DND-41 (cell line): ENCODE data around the gene VIT.

Experiments
- ATAC-seq: fragments of 200-7000 bp; cut with Tn5 transposase; 3 replicates; pipeline ENCODE4 v1.9.1; 2021; ENCODE audit warnings: low read depth; ENCODE audit not compliant: insufficient read depth
- DNase-seq: peaks from one replicate; pipeline ENCODE4 v3.0.0-alpha.2; 2020
- H2AFZ ChIP-seq: 2 replicates; pipeline ENCODE4 v1.6.0; 2012; ENCODE audit warnings: low read depth, low read length
- H3K27ac ChIP-seq: 2 replicates; pipeline ENCODE4 v1.5.1; 2012; ENCODE audit warnings: low read length, inconsistent platforms
- H3K27me3 ChIP-seq: fragments of 200-600 bp; sonication (generic); 2 replicates; pipeline ENCODE4 v1.6.0; 2012; ENCODE audit warnings: low read length, mild to moderate bottlenecking, inconsistent platforms; ENCODE audit not compliant: insufficient read depth, poor library complexity
- H3K36me3 ChIP-seq: 2 replicates; pipeline ENCODE4 v1.5.1; 2012; ENCODE audit warnings: low read length, inconsistent platforms; ENCODE audit not compliant: insufficient read depth
- H3K4me1 ChIP-seq: 2 replicates; pipeline ENCODE4 v1.5.1; 2012; ENCODE audit warnings: mild to moderate bottlenecking, low read length; ENCODE audit not compliant: insufficient read depth
- H3K4me2 ChIP-seq: 2 replicates; pipeline ENCODE4 v1.6.0; 2012; ENCODE audit warnings: mild to moderate bottlenecking, moderate library complexity, low read length, inconsistent platforms; ENCODE audit not compliant: insufficient read depth
- H3K4me3 ChIP-seq, 2 experiments: fragments of 200-600 bp in 1 of 2; shearing (Covaris generic) in 1 of 2; 2 replicates each; pipeline ENCODE4 v1.5.1; 2012 to 2016; ENCODE audit warnings: inconsistent platforms in 2 of 2, low read length in 2 of 2, mild to moderate bottlenecking in 2 of 2, low read depth in 1 of 2, moderate library complexity in 1 of 2
- H3K79me2 ChIP-seq: 2 replicates; pipeline ENCODE4 v1.6.0; 2012; ENCODE audit warnings: low read length, inconsistent platforms; ENCODE audit not compliant: insufficient read depth
- H3K9ac ChIP-seq: 2 replicates; pipeline ENCODE4 v1.6.0; 2012; ENCODE audit warnings: low read depth, mild to moderate bottlenecking, inconsistent platforms, low read length, moderate library complexity
- H3K9me3 ChIP-seq: 2 replicates; pipeline ENCODE4 v1.5.1; 2012; ENCODE audit warnings: low read length, moderate library complexity, mild to moderate bottlenecking, inconsistent platforms; ENCODE audit not compliant: insufficient read depth, severe bottlenecking
- H4K20me1 ChIP-seq: 2 replicates; pipeline ENCODE4 v1.6.0; 2012; ENCODE audit warnings: low read length; ENCODE audit not compliant: insufficient read depth
- CTCF ChIP-seq: IDR thresholded peaks from 2 replicates; pipeline ENCODE4 v1.5.1; 2012; ENCODE audit warnings: borderline replicate concordance, low read length, moderate library complexity, mild to moderate bottlenecking; ENCODE audit not compliant: poor library complexity, severe bottlenecking; ENCODE audit errors: extremely low read depth
- EZH2 ChIP-seq: IDR thresholded peaks from 3 replicates; pipeline ENCODE4 v1.6.1; 2012; ENCODE audit warnings: borderline replicate concordance, low read depth, mild to moderate bottlenecking, moderate library complexity, low read length, inconsistent platforms; ENCODE audit not compliant: severe bottlenecking

The VIT gene

GRCh38 chr2:36811071-36811470 is 114.6 kb downstream of the VIT start:
- TF ChIP-seq EZH2 (no peak), CTCF (no peak)
- Histone ChIP-seq H3K27me3 (no peaks in the 10 kb centered on the region), H3K4me2 (no peak overlapping the region), H3K9ac (no peak overlapping the region), H4K20me1 (no peaks in the 10 kb centered on the region), H3K4me3 (no peak overlapping the region), H3K27ac (no peak overlapping the region), H3K79me2 (no peaks in the 10 kb centered on the region), H2AFZ (no peak overlapping the region), H3K36me3 (no peaks in the 10 kb centered on the region), H3K4me1 (no peaks in the 10 kb centered on the region), H3K9me3 (no peaks in the 10 kb centered on the region)
- no peak for ATAC-seq
- no peak for DNase-seq

GRCh38 chr2:36812196-36812595 is 115.7 kb downstream of the VIT start:
- Histone ChIP-seq H3K79me2 (no peaks in the 10 kb centered on the region), H3K27ac (no peak overlapping the region), H3K4me2 (no peak overlapping the region), H3K4me1 (no peaks in the 10 kb centered on the region), H3K4me3 (no peak overlapping the region), H4K20me1 (no peaks in the 10 kb centered on the region), H3K27me3 (no peaks in the 10 kb centered on the region), H2AFZ (no peak overlapping the region), H3K9me3 (no peaks in the 10 kb centered on the region), H3K9ac (no peak overlapping the region), H3K36me3 (no peaks in the 10 kb centered on the region)
- TF ChIP-seq CTCF, result no peak
- TF ChIP-seq EZH2, result no peak
- DNase-seq (no peak), ATAC-seq (no peak)

- no peak for TF ChIP-seq EZH2
- TF ChIP-seq CTCF, result no peak
- Histone ChIP-seq H3K9me3 (no peaks in the 10 kb centered on the region), H3K4me2 (no peak overlapping the region), H4K20me1 (no peaks in the 10 kb centered on the region), H3K36me3 (no peaks in the 10 kb centered on the region), H3K27me3 (no peaks in the 10 kb centered on the region), H3K79me2 (no peaks in the 10 kb centered on the region), H2AFZ (no peak overlapping the region), H3K9ac (no peak overlapping the region), H3K4me1 (no peaks in the 10 kb centered on the region), H3K4me3 (no peak overlapping the region), H3K27ac (no peak overlapping the region)
- ATAC-seq (no peak), DNase-seq (no peak)
These were observed 122.0 kb downstream of the VIT start for GRCh38 chr2:36818542-36818941.

- Histone ChIP-seq H4K20me1 (no peaks in the 10 kb centered on the region), H3K4me3 (no peak overlapping the region), H3K27ac (no peak overlapping the region), H3K9ac (no peak overlapping the region), H3K27me3 (no peaks in the 10 kb centered on the region), H3K9me3 (no peaks in the 10 kb centered on the region), H3K79me2 (no peaks in the 10 kb centered on the region), H2AFZ (no peak overlapping the region), H3K4me2 (no peak overlapping the region), H3K36me3 (no peaks in the 10 kb centered on the region), H3K4me1 (no peaks in the 10 kb centered on the region)
- DNase-seq (no peak), ATAC-seq (no peak)
- TF ChIP-seq EZH2 (no peak), CTCF (no peak)
These were observed 122.7 kb downstream of the VIT start for GRCh38 chr2:36819095-36819711.
